ENCODE data around the gene KICS2.
"Not testable (repeated sequence)": the region's sequence is repeated elsewhere in the genome, so short reads cannot be mapped to it uniquely, and the experiment has no call there.

The KICS2 gene

DNA sequence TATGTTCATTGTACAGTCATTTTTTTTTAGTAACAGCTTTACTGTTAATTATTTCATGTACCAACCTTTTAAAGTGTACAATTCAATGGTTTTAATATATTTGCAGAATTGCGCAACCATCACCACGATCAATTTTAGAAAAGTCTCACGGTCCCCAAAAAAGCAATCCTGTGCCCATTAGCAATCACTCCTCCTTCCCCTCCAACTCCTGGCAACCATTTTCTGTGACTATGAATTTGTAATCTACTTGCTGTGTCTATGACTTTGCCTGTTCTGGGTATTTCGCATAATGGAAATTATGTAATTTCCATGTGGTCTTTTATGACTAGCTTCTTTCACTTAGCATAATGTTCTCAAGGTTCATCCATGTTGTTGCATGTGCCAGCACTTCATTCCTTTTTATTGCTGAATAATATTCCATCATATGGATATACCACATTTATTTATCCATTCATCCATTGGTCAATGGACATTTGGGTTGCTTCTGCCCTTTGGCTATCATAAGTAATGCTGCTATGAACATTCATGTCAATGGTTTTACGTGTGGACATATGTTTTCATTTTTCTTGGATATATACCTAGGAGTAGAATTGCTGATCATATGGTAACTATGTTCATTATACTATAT lies 9.9 kb downstream of the KICS2 start:
- DNase-seq, result no peak

DNA sequence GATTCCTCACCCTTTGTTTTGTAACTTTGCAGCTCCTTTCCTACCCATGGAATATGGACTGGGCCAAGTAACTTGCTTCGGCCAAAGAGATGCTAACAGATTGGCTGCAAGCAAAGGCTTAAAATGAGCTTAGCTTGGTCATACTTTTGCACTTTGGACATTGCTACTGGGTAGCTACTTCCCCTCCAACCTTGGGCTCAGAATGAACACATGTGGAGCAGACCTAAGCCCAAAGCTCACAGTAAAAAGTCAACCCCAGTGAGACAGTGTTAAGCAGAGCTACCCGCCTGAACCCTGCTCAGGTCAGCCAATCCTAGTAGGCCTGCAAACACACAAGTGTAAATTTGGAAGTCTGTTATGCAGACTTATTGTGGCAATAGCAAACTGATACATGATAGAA lies 14.6 kb downstream of the KICS2 start:
- no peak for DNase-seq

DNA sequence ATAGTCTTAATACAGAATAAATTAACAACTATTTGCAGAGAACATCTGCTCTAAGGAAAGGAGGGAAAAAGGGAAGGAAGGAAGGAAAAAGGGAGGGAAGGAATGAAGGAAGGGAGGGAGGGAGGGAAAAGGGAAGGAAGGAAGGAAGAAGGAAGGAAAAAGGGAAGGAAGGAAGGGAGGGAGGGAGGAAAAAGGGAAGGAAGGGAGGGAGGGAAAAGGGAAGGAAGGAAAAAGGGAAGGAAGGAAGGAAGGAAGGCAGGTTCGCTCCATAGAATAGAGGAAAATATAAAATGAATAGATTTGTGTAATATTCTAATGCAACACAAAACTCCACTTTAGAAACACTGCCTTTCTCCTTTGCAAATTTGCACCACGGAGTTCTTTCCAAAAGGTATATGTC lies 16.6 kb downstream of the KICS2 start:
- DNase-seq, result no peak

DNA sequence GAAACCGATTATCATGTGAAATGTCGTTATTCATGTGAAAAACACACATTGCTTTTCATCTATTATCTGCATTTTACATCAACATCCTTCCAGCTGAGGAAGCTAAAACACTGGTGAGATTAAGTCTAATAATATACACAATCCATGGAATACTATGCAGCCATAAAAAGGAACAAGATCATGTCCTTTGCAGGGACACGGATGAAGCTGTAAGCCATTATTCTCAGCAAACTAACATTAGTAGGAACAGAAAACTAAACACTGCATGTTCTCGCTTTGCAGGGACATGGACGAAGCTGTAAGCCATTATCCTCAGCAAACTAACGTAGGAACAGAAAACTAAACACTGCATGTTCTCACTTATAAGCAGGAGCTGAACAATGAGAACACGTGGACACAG lies 18.3 kb downstream of the KICS2 start:
- no peak for DNase-seq

DNA sequence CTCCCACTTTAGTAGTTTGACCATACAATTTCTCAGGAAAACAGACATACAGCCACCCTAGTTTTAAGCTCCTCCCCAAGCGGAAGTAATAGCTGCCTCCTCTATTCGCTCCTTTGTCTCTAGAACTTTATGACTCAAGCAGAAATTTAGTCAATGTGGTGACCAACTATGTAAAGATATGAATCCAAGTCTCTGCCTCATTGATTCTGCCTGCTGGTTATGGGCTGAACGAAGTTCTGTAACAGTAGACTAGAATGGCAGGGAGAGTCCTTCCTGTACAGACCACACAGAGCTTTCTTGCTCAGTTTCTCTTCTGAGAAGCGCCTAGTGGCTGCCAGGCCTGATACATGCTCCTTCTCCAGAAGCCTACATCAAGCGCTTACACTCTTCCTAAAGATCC lies 19.1 kb downstream of the KICS2 start:
- no peak for DNase-seq

DNA sequence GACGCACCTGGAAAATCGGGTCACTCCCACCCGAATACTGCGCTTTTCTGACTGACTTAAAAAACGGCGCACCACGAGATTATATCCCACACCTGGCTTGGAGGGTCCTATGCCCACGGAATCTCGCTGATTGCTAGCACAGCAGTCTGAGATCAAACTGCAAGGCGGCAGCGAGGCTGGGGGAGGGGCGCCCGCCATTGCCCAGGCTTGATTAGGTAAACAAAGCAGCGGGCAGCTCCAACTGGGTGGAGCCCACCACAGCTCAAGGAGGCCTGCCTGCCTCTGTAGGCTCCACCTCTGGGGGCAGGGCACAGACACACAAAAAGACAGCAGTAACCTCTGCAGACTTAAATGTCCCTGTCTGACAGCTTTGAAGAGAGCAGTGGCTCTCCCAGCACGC lies 26.3 kb downstream of the KICS2 start:
- DNase-seq, result not testable (repeated sequence)

DNA sequence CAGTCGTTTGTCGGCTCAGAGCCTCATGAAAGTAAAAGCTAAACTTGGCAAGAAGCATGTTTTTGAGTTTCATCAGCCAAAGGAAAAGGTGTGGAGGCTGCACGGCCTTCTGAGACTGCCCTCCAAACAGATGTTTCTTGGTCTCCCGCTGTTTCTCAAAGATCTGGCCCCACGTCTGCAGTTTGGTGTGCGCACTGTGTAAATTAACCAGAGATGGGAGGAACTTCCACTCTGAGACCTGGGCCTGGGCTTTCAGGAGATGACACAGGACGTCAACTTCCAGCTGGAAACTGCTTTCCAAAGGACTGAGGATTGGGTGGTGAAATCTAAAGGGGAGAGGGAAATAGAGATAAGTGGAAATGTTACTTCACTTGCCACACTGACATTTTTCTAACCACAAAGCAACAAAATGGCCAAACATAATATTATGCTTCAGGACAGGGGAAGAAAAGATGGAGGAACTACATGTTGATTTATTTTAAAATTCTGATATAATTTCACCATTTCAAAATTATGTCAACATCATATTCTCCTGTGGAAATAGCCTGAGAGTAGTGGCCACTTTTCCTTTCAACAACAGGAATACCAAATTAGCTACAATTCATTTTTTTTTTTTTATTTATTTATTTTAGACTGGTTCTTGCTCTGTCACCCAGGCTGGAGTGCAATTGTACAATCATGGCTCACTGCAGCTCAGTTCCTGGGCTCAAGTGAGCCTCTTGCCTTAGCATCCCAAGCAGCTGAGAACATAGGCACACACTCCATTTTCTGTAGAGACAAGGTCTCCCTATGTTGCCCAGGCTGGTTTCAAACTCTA lies 27.6 kb downstream of the KICS2 start:
- no peak for DNase-seq

DNA sequence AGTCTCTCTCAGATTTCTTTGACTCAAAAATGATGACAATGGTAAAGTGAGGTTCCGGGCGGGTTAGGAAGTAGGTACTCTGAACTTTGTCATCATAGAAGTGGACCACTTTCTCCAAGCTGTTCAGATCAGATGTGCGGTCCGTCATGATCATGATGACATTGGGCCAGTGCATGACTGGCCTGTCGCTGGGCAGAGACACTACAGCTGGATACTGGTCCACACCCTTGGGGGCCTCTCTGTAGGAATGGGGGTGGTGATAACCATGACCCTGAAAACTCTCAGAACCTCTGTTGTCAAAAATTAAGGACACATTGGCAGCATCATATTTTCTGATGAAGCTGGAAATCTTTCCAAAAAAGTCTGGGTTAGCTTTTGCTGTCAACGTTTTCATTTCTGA lies 28.2 kb downstream of the KICS2 start:
- no peak for DNase-seq

DNA sequence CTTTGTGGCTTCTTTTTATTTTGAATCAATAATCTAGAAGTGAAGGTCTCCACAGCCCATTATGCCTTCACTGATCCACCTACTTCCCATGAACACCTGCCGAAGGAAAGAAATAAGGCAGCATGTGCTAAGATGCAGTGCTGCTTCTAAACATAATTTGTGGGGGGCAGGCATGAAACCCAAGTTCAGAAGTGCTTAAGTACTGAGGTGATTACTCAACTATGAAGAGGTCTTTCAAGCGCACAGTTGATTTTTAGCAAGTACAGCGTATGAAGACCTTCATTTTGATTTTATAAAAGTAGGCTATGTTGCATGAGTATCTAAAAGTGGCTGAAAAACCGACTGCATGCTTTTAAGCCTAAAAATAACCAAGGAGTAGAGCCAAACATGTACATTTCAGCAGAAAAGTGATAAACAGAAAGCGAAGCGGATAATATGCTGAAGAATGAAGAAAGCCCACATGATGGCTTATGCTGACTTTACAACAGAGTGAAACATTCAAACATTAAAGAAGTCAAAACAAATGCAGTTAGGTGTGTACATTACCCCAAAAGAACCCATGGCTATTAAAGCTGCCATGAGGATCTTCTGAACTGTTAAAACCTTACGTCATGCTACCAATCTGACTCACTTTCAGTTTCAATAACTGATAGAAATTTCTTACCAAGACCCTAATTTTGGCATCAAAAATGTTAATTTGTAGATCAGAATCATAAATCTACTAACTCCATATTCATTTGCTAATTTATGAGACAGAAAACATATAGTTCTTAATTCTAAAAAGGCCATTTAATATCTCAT lies 29.3 kb downstream of the KICS2 start:
- DNase-seq, result no peak

DNA sequence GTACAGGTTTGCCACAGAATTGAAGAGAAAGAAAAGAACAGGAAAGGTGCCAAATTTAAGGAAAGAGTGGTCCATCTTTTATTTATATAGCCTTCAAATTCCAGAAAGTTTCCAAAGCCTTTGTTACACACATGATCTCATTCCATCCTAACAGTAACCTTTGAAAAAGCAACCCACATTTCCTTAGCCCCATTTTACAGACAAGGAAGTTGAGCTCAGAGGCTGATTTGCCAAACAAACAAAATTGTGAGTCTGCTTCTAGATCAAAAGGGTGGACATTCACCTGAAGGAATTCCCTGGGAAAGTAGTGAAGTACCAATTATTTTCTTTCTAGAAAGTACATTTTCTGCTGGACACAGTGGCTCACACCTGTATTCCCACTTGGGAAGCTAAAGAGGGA lies 32.0 kb downstream of the KICS2 start:
- no peak for DNase-seq

DNA sequence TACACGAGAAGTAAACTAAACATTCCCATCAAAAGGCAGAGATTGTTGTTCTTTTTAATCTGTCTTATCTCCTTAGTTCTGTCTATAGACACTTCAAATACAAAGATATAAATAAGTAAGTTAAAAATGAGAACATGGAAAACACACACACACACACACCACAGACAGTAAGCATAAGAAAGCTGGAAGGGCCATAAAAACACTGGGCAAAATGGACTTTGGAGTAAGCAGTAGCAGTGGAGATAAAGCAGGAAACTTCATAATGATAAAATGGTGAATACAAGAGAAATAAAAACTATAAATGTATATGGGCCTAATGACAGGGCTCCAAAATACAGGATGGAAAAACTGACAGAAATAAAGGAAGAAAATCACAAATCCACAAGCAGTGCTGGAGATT lies 32.6 kb downstream of the KICS2 start:
- no peak for DNase-seq

DNA sequence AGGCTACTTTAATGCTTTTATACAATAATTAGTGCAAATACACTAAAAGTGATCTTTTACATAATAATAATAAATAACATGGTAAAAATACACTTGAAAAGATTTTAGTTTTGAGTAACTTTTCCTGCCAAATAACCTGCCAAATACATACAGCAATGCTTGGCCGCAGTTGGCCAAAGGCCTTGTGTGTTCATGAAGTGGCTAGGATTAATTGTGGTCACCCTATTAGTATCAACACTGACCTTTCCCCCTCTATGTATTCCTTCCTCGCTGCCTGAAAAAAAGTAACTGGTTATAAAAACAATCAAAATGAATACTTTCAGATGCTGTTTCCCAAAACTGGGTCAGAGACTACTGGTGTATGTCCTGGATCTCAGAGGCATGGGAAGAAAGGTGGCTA lies 34.3 kb downstream of the KICS2 start:
- DNase-seq, result no peak

DNA sequence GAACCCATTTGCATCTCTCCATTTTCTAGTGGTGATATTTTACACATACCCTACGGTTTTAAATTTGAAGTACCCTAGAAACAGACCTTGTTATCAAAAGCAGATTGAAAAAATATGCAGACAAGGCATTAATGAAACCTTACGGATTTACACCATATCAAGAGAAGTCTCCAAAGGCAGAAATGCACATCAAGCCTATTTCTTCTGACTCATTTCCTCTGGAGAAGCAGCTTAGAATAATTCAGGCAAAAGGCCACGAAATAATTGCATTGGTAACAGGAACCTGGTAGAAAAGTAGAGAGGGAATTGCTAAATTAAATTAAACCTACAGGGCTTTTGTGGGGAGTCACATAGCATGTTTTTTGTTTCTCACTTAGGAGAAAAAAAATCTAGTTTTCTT lies 34.7 kb downstream of the KICS2 start:
- DNase-seq, result no peak

DNA sequence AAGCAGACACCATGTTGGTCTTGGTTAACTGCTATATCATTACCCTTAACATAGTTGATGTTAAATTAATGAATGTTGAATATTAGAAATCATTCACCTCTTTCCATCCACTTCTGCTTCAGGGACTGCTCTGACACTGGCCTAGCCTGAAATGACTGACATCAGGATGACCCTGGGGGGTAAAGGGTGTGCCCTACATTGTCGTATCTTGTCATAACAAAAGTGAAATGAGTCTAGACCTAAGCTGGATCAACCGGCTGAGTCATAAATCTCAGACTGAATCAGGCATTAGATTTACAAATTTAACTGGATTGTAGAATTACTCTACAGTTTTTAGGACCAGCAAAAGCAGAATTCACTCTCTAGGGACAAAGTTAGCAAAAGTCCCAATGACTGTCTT lies 35.3 kb downstream of the KICS2 start:
- no peak for DNase-seq

DNA sequence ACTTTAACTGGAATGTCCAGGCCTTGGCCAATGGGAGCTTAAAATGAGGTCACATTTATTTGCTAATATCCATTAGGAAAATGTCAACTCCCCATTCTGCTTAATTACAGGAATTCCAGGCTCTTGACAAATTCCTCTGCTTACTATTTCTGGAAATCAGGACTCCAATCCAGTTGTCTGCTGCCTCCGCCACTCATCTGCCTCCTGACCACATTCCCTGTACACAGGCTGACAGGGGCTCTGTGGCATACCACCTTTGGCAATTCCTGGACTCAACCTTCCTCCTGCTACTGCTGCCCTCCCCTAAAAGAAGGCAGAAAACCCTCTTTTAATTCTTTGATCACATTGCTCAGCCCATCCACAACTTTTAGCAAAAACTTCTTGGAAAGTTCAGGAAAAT lies 37.9 kb downstream of the KICS2 start:
- no peak for DNase-seq

DNA sequence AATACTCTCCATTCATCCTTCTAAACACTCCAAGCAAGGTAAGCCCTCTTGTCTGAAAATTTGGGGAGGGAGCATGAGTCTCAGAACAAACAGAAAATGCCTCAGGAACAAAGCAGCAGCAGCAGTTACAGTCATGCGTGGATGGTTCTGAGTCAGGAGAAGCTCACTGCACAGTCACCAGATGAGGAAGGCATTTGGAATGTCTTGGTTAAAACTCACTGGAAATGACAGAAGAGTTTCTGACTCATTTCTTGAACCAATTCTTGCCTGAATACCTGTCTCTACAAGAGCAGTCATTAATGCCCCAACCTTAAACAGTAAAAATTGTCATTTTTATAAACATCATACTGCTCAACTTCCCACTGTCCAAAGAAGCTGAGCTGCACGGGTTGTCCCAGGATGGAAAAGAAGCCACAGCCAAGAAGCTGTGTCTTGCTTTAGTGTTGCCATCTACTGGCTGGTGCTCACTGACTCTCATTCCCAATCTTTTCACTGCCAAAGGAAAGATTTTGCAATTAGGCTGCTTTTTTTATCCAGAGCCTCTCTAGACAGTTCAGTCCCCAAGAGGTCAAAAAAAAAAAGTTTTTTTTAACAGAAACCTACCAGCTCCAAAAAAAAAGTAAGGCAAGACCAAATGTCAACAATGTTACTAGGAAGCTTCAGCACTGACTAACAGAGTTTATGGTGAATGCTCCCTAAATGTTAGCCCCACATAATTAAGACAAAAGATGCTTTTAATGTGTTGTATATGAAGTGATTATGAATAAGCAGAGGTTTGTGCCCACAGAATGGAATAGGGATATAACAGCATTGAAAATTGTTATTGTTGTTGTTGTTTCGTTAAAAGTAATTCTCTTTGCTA lies 40.4 kb downstream of the KICS2 start:
- no peak for DNase-seq

DNA sequence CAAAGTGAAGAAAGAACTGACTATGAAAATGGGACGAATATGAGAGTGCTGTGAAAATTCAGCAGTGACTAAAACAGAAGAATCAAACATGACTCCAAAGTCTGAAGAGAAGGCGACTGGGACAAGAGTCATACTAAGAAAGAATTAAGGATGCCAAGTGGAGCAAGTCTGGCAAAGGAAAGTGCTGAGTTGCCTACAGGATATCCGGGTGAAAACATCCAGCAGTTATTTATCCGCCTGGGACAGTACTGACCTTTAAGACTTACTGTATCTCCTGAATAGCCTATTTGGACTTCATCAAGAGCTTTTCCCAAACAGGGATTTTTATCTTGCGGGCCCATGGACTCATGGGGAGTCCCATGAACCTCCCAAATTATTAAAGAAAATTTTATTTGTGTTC lies 41.1 kb downstream of the KICS2 start:
- no peak for DNase-seq

DNA sequence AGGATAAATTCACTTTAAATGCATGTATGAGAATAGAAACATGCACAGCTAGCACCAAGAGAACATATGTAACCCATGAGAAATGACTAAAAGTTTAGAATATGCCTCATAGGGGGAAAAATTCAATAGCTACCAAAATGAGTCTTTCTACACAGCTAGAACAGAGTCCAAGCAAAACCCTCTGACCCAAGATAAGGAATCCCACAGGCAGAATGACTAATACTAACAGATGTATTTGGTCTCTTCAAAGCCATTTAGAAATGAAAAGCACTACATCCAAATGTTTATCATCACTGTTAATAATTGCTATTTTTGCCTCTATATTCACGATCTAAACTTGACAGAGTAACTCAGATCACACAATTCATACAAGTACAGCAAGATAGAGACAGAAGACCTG lies 44.0 kb downstream of the KICS2 start:
- no peak for DNase-seq

DNA sequence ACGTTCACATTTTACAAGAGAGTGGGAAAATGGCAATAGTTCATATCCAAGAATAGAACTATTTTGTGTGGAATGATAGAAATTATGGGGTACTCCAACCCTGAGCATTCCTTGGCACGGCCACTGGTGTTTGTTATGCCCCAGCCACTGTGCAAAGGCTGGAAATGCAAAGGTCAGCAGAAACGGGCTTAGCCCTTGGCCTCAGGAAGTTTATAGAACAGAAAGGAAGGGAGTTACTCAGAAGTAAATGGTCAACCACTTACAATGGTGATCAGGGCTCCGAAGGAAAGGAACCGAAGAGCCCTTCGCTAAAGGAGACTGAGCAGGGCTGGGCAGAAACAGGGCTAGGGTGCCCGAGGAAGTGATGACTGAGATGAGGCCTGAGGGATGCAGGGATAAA lies 45.1 kb downstream of the KICS2 start:
- DNase-seq, result no peak

DNA sequence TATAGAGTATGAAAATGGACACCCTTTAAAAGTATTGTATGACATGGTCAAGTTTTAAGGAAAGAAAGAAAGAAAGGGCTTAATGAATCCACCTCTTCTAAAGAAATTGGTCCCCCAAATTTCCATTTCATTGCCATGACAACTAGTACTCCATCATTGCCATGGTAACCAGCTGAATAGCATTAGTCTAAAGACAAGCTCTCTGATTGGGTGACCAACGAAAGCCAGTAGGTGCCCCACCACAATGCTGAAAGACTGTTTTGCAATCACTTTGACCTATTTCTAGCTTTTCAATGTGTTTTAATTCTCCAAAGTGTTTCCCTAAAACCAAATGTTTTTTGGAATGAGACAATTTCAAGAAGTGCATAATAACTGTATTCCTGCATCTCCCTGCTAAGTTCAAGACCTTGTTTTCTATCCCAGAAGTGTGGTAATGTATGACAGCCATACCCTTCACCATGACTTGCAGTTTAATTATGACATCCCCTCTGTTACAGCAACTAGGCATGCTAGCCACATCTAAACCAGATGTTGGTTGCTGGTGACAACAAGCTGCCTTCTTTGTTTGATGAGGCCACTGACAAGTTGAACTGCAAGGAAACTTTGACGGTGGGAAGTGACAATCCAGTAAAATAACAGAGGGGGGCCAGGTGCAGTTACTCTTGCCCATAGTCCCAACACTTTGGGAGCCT lies 46.7 kb downstream of the KICS2 start:
- DNase-seq, result no peak

DNA sequence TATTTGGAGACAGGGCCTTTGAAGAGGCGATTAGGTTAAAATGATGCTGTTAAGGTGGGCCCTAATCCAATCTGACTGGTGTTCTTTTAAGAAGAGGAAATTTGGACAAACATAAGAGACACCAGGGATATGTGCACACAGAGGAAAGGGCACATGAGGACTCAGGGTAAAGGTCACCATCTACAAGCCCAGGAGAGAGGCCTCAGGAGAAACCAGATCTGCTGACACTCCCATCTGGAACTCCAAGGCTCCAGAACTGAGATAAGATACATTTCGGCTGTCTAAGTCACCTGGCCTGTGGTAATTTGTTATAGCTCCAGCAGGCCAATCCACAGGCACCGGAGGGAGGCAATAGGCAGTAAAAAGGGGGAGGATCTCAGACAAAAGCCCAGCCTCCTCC lies 48.6 kb downstream of the KICS2 start:
- DNase-seq, result no peak
